GM12878 (cell line): Measurements from ENCODE around the gene ARL5C. TPM values are rescaled to one million over a fixed set of nuclear protein-coding genes. Genes with fewer than 3 reads are reported as not detected.

Source experiments
- ATAC-seq: fragments of 200-7000 bp; cut with Tn5 transposase; 3 replicates; pipeline ENCODE4 v1.9.1; 2020; ENCODE audit warnings: mild to moderate bottlenecking, moderate library complexity
- BruUV-seq: library from RNA; stranded (reverse); fragments of 400-500 nt; replicated peaks from 2 replicates; lab custom pipeline; 2021; lab: Mats Ljungman, UMichigan
- CTCF ChIA-PET: fragments of 300-600 bp; sonication (Branson Sonifier 250); formaldehyde crosslinking; extraction: SDS; loops from one replicate; lab custom pipeline; 2021; ENCODE audit warnings: inconsistent platforms; lab: Yijun Ruan, JAX
- POLR2A ChIA-PET: fragments of 350-600 bp; formaldehyde crosslinking; extraction: SDS; loops from one replicate; lab custom pipeline; 2021; ENCODE audit warnings: inconsistent platforms; lab: Charles Lee
- RAD21 ChIA-PET: fragments of 300-600 bp; sonication (Branson Sonifier 250); formaldehyde crosslinking; loops from one replicate; lab custom pipeline; 2023; ENCODE audit warnings: antibody characterized with exemption; ENCODE audit not compliant: unreplicated experiment; lab: Charles Lee
- SMC1A ChIA-PET: fragments of 300-600 bp; sonication (Branson Sonifier 250); formaldehyde crosslinking; loops from one replicate; lab custom pipeline; 2023; ENCODE audit not compliant: unreplicated experiment, uncharacterized antibody; lab: Charles Lee
- DNase-seq: peaks from one replicate; pipeline ENCODE4 v3.0.0-alpha.2; 2011; ENCODE audit warnings: low read depth, low spot score
- FAIRE-seq: peaks from 3 replicates; lab custom pipeline; 2011; peaks lifted over from hg19 to GRCh38; lab: Jason Lieb, UNC
- H2AFZ ChIP-seq: 2 replicates; pipeline ENCODE4 v1.6.0; 2011; ENCODE audit warnings: low read depth, low read length, control low read depth; ENCODE audit not compliant: control insufficient read depth
- H3K27ac ChIP-seq: 2 replicates; pipeline ENCODE4 v1.5.1; 2011; ENCODE audit warnings: control low read depth; ENCODE audit not compliant: control insufficient read depth, insufficient read depth
- H3K27me3 ChIP-seq, 2 experiments: replicated peaks in 1 of 2; 2 replicates each; pipeline versions ENCODE4 v1.6.0 to v1.6.1; 2011; ENCODE audit warnings: low read length in 1 of 2; ENCODE audit not compliant: control insufficient read depth in 2 of 2, insufficient read depth in 2 of 2
- H3K36me3 ChIP-seq, 2 experiments: 2 replicates each; pipeline ENCODE4 v1.5.1; 2011; ENCODE audit warnings: low read length in 1 of 2; ENCODE audit not compliant: control insufficient read depth in 2 of 2, insufficient read depth in 2 of 2
- H3K4me1 ChIP-seq: 2 replicates; pipeline ENCODE4 v1.6.1; 2011; ENCODE audit warnings: mild to moderate bottlenecking, low read length, moderate library complexity, mixed read lengths; ENCODE audit not compliant: control insufficient read depth, insufficient read depth
- H3K4me2 ChIP-seq: 2 replicates; pipeline ENCODE4 v1.6.0; 2011; ENCODE audit warnings: control low read depth; ENCODE audit not compliant: control insufficient read depth, insufficient read depth
- H3K4me3 ChIP-seq: fragments of 200-600 bp; sonication (generic); 2 replicates; pipeline ENCODE4 v1.5.1; 2016
- H3K79me2 ChIP-seq: 2 replicates; pipeline ENCODE4 v1.6.0; 2011; ENCODE audit warnings: low read length; ENCODE audit not compliant: control insufficient read depth, insufficient read depth
- H3K9ac ChIP-seq: 2 replicates; pipeline ENCODE4 v1.8.0; 2011; ENCODE audit warnings: low read length, control low read depth, mixed read lengths; ENCODE audit not compliant: control insufficient read depth, insufficient read depth
- H3K9me3 ChIP-seq: replicated peaks from 3 replicates; pipeline ENCODE4 v1.5.1; 2011; ENCODE audit warnings: mild to moderate bottlenecking, low read length; ENCODE audit not compliant: control insufficient read depth, insufficient read depth
- H4K20me1 ChIP-seq: 2 replicates; pipeline ENCODE4 v1.6.0; 2011; ENCODE audit not compliant: control insufficient read depth, insufficient read depth
- BHLHE40 ChIP-seq, 2 experiments: fragments of 450-650 bp in 1 of 2; IDR thresholded peaks; 2 replicates each; pipeline ENCODE4 v1.6.1; 2011 to 2017; ENCODE audit warnings: low read depth in 2 of 2, borderline replicate concordance in 1 of 2, improper control_type of control experiment in 1 of 2, low read length in 1 of 2, mild to moderate bottlenecking in 1 of 2
- CBX3 ChIP-seq: fragments of 200-600 bp; sonication (generic); IDR thresholded peaks from 2 replicates; pipeline ENCODE4 v1.6.1; 2016; ENCODE audit warnings: low read depth, borderline replicate concordance
- ETV6 ChIP-seq, 2 experiments: fragments of 450-650 bp in 1 of 2; IDR thresholded peaks in 1 of 2; conservative IDR thresholded peaks in 1 of 2; 2 replicates each; pipeline ENCODE4 v1.6.1; 2014; ENCODE audit warnings: antibody characterized with exemption in 1 of 2, borderline replicate concordance in 1 of 2, low read depth in 1 of 2, mild to moderate bottlenecking in 1 of 2, moderate library complexity in 1 of 2
- IRF4 ChIP-seq: IDR thresholded peaks from 2 replicates; pipeline ENCODE4 v1.6.1; 2011; ENCODE audit warnings: low read depth, low read length
- MEF2B ChIP-seq: fragments of 450-650 bp; IDR thresholded peaks from 2 replicates; pipeline ENCODE4 v1.6.1; 2018; ENCODE audit warnings: mild to moderate bottlenecking, moderate library complexity; ENCODE audit not compliant: partially characterized antibody, poor library complexity, severe bottlenecking
- NR2C2 ChIP-seq: IDR thresholded peaks from 2 replicates; pipeline ENCODE4 v1.6.1; 2011; ENCODE audit warnings: borderline replicate concordance, low read depth; ENCODE audit not compliant: control insufficient read depth, insufficient read length
- SMAD1 ChIP-seq: fragments of 450-650 bp; IDR thresholded peaks from 2 replicates; pipeline ENCODE4 v1.6.1; 2018; ENCODE audit warnings: mild to moderate bottlenecking, low read depth; ENCODE audit not compliant: partially characterized antibody
- TAF1 ChIP-seq: IDR thresholded peaks from 2 replicates; pipeline ENCODE4 v1.6.1; 2011; ENCODE audit warnings: mild to moderate bottlenecking, low read depth, low read length, borderline replicate concordance
- YY1 ChIP-seq: IDR thresholded peaks from 2 replicates; pipeline ENCODE4 v1.6.1; 2011; ENCODE audit warnings: low read depth, mild to moderate bottlenecking, low read length
- ZNF217 ChIP-seq: fragments of 450-650 bp; IDR thresholded peaks from 2 replicates; pipeline ENCODE4 v1.6.1; 2017; ENCODE audit warnings: antibody characterized with exemption, mild to moderate bottlenecking
- WGBS: methylation state at CpG from one replicate; pipeline ENCODE4 v1.1.6; 2016; ENCODE audit warnings: low lambda C conversion rate; ENCODE audit not compliant: insufficient replicate concordance, insufficient coverage; ENCODE audit errors: missing lambda C conversion rate; 5-methylcytosine and 5-hydroxymethylcytosine counted together
- in situ Hi-C: fragments of 300-500 bp; cut with MboI; formaldehyde crosslinking; loops from 9 replicates; pipeline ENCODE4 v1.14.3; 2018; ENCODE audit warnings: mixed read lengths
- intact Hi-C: fragments of 100-400 bp; cut with micrococcal nuclease; formaldehyde crosslinking; loops from one replicate; pipeline ENCODE4 v1.14.2; 2022; ENCODE audit not compliant: unreplicated experiment
- polyA plus RNA-seq, 11 experiments: library from polyadenylated mRNA; depleted of rRNA in 4 of 11; unstranded in 6 of 11; stranded (reverse) in 5 of 11; fragments of >200 nt; fragmentation: Nextera tagmentation in 4 of 11; fragmentation: Illumina TruSeq in 1 of 11; extraction: Ambion mirVana in 4 of 11; extraction: Trizol in 1 of 11; gene quantifications; 1 replicate in 1 of 11; 2 replicates in 10 of 11; pipeline versions ENCODE4 v1.2.1 to v1.2.3, GENCODE V29; 2011 to 2016; ENCODE audit warnings: inconsistent platforms in 2 of 11, missing spikeins in 2 of 11, low read depth in 1 of 11
- total RNA-seq, 4 experiments: library from RNA; depleted of rRNA in 3 of 4; stranded (reverse); fragments of >200 nt in 3 of 4; fragmentation: Illumina TruSeq in 1 of 4; extraction: Trizol in 1 of 4; gene quantifications; 2 replicates each; pipeline versions ENCODE4 v1.2.1 to v1.2.3, GENCODE V29; 2013 to 2021
- TF ChIP-seq, protein P1 (sequence below): IDR thresholded peaks from 2 replicates; pipeline ENCODE4 v1.6.1; 2012; ENCODE audit warnings: mild to moderate bottlenecking, low read depth, low read length

Gene ARL5C
- total and polyA plus RNA-seq, 10 of the 15 experiments (the other 5 are each of a cell fraction or from before 2014, with no cell fraction given) = not detected

DNA sequence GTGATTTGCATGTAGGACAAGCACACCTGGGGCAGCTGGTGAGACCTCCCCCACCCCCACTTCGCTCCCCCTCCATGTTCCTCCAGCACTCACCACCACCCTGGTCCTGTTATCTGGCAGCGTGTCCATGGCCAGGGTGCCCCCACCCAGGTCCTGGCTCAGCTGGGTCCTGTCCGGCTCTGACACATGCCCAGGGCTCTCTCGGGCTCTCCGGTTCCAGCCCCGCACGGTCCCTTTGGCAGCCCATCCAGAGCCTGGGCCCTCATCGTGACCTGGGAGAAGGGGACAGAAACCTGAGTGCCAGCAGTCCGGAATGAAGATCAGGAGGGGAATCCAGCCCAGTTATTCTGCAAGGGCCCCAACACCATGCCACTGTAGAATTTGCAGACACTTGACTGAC lies 26.4 kb downstream of the ARL5C start (continued):
- TF ChIP-seq BHLHE40 (IDR thresholded peaks at IDR 0.05; ENCODE audit: borderline replicate concordance in 1 of 2, low read depth in 2 of 2, low read length in 1 of 2) (no peak), NR2C2 (no peak), CBX3 (no peak), ZNF217 (no peak)
- TF ChIP-seq, protein P1, sequence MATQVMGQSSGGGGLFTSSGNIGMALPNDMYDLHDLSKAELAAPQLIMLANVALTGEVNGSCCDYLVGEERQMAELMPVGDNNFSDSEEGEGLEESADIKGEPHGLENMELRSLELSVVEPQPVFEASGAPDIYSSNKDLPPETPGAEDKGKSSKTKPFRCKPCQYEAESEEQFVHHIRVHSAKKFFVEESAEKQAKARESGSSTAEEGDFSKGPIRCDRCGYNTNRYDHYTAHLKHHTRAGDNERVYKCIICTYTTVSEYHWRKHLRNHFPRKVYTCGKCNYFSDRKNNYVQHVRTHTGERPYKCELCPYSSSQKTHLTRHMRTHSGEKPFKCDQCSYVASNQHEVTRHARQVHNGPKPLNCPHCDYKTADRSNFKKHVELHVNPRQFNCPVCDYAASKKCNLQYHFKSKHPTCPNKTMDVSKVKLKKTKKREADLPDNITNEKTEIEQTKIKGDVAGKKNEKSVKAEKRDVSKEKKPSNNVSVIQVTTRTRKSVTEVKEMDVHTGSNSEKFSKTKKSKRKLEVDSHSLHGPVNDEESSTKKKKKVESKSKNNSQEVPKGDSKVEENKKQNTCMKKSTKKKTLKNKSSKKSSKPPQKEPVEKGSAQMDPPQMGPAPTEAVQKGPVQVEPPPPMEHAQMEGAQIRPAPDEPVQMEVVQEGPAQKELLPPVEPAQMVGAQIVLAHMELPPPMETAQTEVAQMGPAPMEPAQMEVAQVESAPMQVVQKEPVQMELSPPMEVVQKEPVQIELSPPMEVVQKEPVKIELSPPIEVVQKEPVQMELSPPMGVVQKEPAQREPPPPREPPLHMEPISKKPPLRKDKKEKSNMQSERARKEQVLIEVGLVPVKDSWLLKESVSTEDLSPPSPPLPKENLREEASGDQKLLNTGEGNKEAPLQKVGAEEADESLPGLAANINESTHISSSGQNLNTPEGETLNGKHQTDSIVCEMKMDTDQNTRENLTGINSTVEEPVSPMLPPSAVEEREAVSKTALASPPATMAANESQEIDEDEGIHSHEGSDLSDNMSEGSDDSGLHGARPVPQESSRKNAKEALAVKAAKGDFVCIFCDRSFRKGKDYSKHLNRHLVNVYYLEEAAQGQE = no peak
- TF ChIP-seq, all 136 proteins: peak for 0

DNA sequence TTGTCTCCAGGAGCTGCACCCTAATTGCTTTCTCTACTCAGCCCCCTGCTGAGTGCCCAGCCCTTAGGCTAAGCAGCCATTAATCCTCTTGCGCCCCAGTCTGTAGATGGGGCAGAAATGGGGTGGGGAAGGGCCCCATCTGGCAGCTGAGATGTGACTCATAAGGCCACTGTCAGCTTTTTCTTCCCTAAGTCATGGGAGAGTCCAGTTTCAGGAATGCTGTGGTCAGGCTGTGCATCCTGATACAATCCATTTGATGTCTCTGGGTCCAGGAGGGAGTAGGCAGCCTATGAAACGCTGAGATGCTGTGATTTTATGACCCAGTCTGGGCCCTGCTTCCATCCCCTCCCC lies 26.8 kb downstream of the ARL5C start:
- no peak for FAIRE-seq
- H3K79me2 ChIP-seq = no peaks in the 10 kb centered on the region
- no peak overlapping the region for H3K9ac ChIP-seq
- TF ChIP-seq IRF4 (no peak), ETV6 (conservative IDR thresholded peaks at IDR 0.05 in 1 of 2, IDR thresholded peaks at IDR 0.05 in 1 of 2; ENCODE audit: borderline replicate concordance in 1 of 2, low read depth in 1 of 2) (no peak), SMAD1 (no peak), MEF2B (no peak), YY1 (no peak), TAF1 (no peak)
- TF ChIP-seq, all 136 proteins: peak for 0
- ATAC-seq (no peak), DNase-seq (no peak)
- ChIA-PET RAD21 (no interaction called here), POLR2A (no interaction called here), SMC1A (no interaction called here), CTCF (no interaction called here)
- Histone ChIP-seq H3K9me3 (no peaks in the 10 kb centered on the region), H3K27ac (no peak overlapping the region), H3K4me2 (no peak overlapping the region), H3K27me3 (no peaks in the 10 kb centered on the region), H3K4me3 (no peak overlapping the region), H3K4me1 (no peaks in the 10 kb centered on the region), H2AFZ (no peak overlapping the region), H3K36me3 (no peaks in the 10 kb centered on the region), H4K20me1 (no peaks in the 10 kb centered on the region)
- WGBS = 29% methylated on average over 2 of the region's 2 CpGs
- BruUV-seq = no TSS peak
- intact Hi-C loops = no loop called here
- in situ Hi-C loops = no loop called here
